Neural cell (in vitro differentiated cells): ENCODE measurements around the gene DHX8. TPM values are rescaled to one million over a fixed set of nuclear protein-coding genes. Genes with fewer than 3 reads are reported as not detected.

Source experiments
- H2AFZ ChIP-seq: fragments of 200-600, 300-800 bp; sonication (generic), shearing (Covaris generic); 2 replicates; pipeline ENCODE4 v1.6.0; 2014; ENCODE audit warnings: low read depth, mild to moderate bottlenecking, antibody characterized with exemption, low read length, moderate library complexity
- H3F3A ChIP-seq: fragments of 200-600 bp; shearing (Covaris generic); 2 replicates; pipeline ENCODE4 v1.6.1; 2016; ENCODE audit warnings: mild to moderate bottlenecking, moderate library complexity, mixed read lengths, antibody characterized with exemption, low read length; ENCODE audit not compliant: insufficient read depth, poor library complexity, severe bottlenecking
- H3K27ac ChIP-seq: fragments of 200-600, 300-800 bp; sonication (generic), shearing (Covaris generic); 2 replicates; pipeline ENCODE4 v1.5.1; 2014; ENCODE audit warnings: mild to moderate bottlenecking, low read length, moderate library complexity
- H3K27me3 ChIP-seq: fragments of 300-800, 200-600 bp; sonication (generic), shearing (Covaris generic); 2 replicates; pipeline ENCODE4 v1.6.0; 2014; ENCODE audit warnings: mild to moderate bottlenecking, low read depth, low read length, moderate library complexity; ENCODE audit not compliant: insufficient read depth
- H3K36me3 ChIP-seq: fragments of 300-800, 200-600 bp; sonication (generic), shearing (Covaris generic); 2 replicates; pipeline ENCODE4 v1.5.1; 2014; ENCODE audit warnings: mild to moderate bottlenecking, antibody characterized with exemption, low read length, moderate library complexity; ENCODE audit not compliant: insufficient read depth
- H3K4me2 ChIP-seq: fragments of 300-800, 200-600 bp; sonication (generic), shearing (Covaris generic); 2 replicates; pipeline ENCODE4 v1.6.0; 2014; ENCODE audit warnings: mild to moderate bottlenecking, low read length
- H3K4me3 ChIP-seq: fragments of 300-800, 200-600 bp; sonication (generic), shearing (Covaris generic); 2 replicates; pipeline ENCODE4 v1.5.1; 2014; ENCODE audit warnings: mild to moderate bottlenecking, low read length, moderate library complexity
- H3K79me2 ChIP-seq: fragments of 200-600 bp; shearing (Covaris generic); replicated peaks from 2 replicates; pipeline ENCODE4 v1.6.0; 2014; ENCODE audit warnings: mild to moderate bottlenecking, low read length, moderate library complexity; ENCODE audit not compliant: insufficient read depth
- H3K9ac ChIP-seq: fragments of 300-800, 200-600 bp; sonication (generic), shearing (Covaris generic); 2 replicates; pipeline ENCODE4 v1.6.1; 2016; ENCODE audit warnings: mild to moderate bottlenecking, low read length, mixed read lengths
- H3K9me2 ChIP-seq: fragments of 200-600 bp; shearing (Covaris generic); 2 replicates; pipeline ENCODE4 v1.6.1; 2016; ENCODE audit warnings: mild to moderate bottlenecking, low read length, mixed read lengths; ENCODE audit not compliant: insufficient read depth
- H3K9me3 ChIP-seq: fragments of 200-600, 300-800 bp; sonication (generic), shearing (Covaris generic); 2 replicates; pipeline ENCODE4 v1.6.1; 2016; ENCODE audit warnings: mild to moderate bottlenecking, mixed run types, low read length, moderate library complexity, mixed read lengths
- H4K20me1 ChIP-seq: fragments of 200-600 bp; shearing (Covaris generic); 2 replicates; pipeline ENCODE4 v1.6.1; 2016; ENCODE audit warnings: mild to moderate bottlenecking, mixed run types; ENCODE audit not compliant: insufficient read depth
- EP300 ChIP-seq: fragments of 450-650 bp; conservative IDR thresholded peaks from 2 replicates; pipeline ENCODE4 v1.6.1; 2014; ENCODE audit warnings: antibody characterized with exemption, mild to moderate bottlenecking, moderate library complexity; ENCODE audit not compliant: poor library complexity, severe bottlenecking
- EZH2 ChIP-seq: fragments of 200-600, 300-800 bp; shearing (Covaris generic), sonication (generic); IDR thresholded peaks from 2 replicates; pipeline ENCODE4 v1.6.1; 2014; ENCODE audit warnings: antibody characterized with exemption, low read length, borderline replicate concordance, mild to moderate bottlenecking; ENCODE audit not compliant: insufficient read depth, poor library complexity, severe bottlenecking
- MXI1 ChIP-seq: fragments of 450-650 bp; conservative IDR thresholded peaks from 2 replicates; pipeline ENCODE4 v1.6.1; 2014; ENCODE audit warnings: antibody characterized with exemption, mild to moderate bottlenecking; ENCODE audit not compliant: poor library complexity, severe bottlenecking
- POLR2AphosphoS5 ChIP-seq: IDR thresholded peaks from 2 replicates; pipeline ENCODE4 v1.6.1; 2012
- RAD21 ChIP-seq: fragments of 450-650 bp; conservative IDR thresholded peaks from 2 replicates; pipeline ENCODE4 v1.6.1; 2014; ENCODE audit warnings: antibody characterized with exemption, mild to moderate bottlenecking, moderate library complexity
- SMC3 ChIP-seq: fragments of 450-650 bp; conservative IDR thresholded peaks from 2 replicates; pipeline ENCODE4 v1.6.1; 2014; ENCODE audit warnings: antibody characterized with exemption, mild to moderate bottlenecking, moderate library complexity; ENCODE audit not compliant: poor library complexity
- TAF1 ChIP-seq: IDR thresholded peaks from 2 replicates; pipeline ENCODE4 v1.6.1; 2012; ENCODE audit warnings: low read depth
- polyA plus RNA-seq: library from polyadenylated mRNA; depleted of rRNA; stranded (reverse); fragments of >200 nt; gene quantifications from 2 replicates; pipeline ENCODE4 v1.2.3, GENCODE V29; 2014
- TF ChIP-seq, protein P1 (sequence below): fragments of 450-650 bp; IDR thresholded peaks from 2 replicates; pipeline ENCODE4 v1.5.1; 2014; ENCODE audit warnings: antibody characterized with exemption, mild to moderate bottlenecking, moderate library complexity; ENCODE audit not compliant: poor library complexity, severe bottlenecking
- TF ChIP-seq, protein P2 (sequence below): IDR thresholded peaks from 2 replicates; pipeline ENCODE4 v1.6.1; 2012; ENCODE audit warnings: borderline replicate concordance

Gene DHX8
- polyA plus RNA-seq, 1 donor from 2014 or later = 19.4 TPM

DNA sequence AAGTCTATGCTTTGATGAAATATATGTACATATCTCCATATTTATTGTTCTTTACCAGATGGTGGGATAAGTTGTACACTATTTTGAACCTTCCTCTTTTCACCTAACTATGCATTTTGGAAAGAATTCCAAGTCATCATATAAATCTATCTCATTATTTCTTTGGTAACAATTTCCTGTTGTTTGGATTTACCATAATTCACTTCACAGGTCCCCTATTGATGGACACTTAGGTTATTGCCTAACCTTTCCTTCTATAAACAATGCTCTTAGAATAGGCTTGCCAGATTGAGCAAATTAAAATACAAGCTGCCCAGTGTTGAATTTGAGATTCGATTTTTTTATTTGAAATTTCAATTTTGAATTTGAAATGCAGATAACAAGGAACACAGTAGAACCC is 28.9 kb upstream of the DHX8 start:
- H3K4me2 ChIP-seq = no peak overlapping the region
- H3K36me3 ChIP-seq = no peaks in the 10 kb centered on the region
- H3K9me2 ChIP-seq = no peaks in the 10 kb centered on the region
- TF ChIP-seq, protein P1, sequence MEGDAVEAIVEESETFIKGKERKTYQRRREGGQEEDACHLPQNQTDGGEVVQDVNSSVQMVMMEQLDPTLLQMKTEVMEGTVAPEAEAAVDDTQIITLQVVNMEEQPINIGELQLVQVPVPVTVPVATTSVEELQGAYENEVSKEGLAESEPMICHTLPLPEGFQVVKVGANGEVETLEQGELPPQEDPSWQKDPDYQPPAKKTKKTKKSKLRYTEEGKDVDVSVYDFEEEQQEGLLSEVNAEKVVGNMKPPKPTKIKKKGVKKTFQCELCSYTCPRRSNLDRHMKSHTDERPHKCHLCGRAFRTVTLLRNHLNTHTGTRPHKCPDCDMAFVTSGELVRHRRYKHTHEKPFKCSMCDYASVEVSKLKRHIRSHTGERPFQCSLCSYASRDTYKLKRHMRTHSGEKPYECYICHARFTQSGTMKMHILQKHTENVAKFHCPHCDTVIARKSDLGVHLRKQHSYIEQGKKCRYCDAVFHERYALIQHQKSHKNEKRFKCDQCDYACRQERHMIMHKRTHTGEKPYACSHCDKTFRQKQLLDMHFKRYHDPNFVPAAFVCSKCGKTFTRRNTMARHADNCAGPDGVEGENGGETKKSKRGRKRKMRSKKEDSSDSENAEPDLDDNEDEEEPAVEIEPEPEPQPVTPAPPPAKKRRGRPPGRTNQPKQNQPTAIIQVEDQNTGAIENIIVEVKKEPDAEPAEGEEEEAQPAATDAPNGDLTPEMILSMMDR = no peak
- TF ChIP-seq POLR2AphosphoS5 (no peak), EZH2 (no peak), SMC3 (no peak), MXI1 (no peak), TAF1 (no peak), RAD21 (no peak), EP300 (no peak)
- TF ChIP-seq, protein P2, sequence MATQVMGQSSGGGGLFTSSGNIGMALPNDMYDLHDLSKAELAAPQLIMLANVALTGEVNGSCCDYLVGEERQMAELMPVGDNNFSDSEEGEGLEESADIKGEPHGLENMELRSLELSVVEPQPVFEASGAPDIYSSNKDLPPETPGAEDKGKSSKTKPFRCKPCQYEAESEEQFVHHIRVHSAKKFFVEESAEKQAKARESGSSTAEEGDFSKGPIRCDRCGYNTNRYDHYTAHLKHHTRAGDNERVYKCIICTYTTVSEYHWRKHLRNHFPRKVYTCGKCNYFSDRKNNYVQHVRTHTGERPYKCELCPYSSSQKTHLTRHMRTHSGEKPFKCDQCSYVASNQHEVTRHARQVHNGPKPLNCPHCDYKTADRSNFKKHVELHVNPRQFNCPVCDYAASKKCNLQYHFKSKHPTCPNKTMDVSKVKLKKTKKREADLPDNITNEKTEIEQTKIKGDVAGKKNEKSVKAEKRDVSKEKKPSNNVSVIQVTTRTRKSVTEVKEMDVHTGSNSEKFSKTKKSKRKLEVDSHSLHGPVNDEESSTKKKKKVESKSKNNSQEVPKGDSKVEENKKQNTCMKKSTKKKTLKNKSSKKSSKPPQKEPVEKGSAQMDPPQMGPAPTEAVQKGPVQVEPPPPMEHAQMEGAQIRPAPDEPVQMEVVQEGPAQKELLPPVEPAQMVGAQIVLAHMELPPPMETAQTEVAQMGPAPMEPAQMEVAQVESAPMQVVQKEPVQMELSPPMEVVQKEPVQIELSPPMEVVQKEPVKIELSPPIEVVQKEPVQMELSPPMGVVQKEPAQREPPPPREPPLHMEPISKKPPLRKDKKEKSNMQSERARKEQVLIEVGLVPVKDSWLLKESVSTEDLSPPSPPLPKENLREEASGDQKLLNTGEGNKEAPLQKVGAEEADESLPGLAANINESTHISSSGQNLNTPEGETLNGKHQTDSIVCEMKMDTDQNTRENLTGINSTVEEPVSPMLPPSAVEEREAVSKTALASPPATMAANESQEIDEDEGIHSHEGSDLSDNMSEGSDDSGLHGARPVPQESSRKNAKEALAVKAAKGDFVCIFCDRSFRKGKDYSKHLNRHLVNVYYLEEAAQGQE = no peak
- no peaks in the 10 kb centered on the region for H4K20me1 ChIP-seq
- H3K9ac ChIP-seq = no peak overlapping the region
- no peak overlapping the region for H3K27ac ChIP-seq
- H3K27me3 ChIP-seq = no peaks in the 10 kb centered on the region
- H3K9me3 ChIP-seq = no peaks in the 10 kb centered on the region
- H2AFZ ChIP-seq = no peak overlapping the region
- H3K4me3 ChIP-seq = no peak overlapping the region
- no peaks in the 10 kb centered on the region for H3F3A ChIP-seq
- no peaks in the 10 kb centered on the region for H3K79me2 ChIP-seq

DNA sequence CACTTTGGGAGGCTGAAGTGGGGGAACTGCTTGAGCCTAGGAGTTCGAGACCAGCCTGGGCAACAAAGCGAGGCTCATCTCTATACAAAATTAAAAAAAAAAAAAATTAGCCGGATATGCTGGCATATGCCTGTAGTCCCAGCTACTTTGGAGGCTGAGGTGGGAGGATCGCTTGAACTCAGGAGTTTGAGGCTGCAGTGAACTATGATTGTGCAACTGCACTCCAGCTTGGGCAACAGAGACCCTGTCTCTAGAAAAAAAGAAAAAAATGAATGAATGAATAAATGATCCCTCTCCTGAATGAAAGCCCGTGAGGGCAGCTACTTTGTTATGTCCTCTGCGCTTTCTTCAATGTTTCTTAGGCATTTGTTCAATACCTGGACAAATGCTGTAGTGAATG is 27.7 kb upstream of the DHX8 start:
- H3K79me2 ChIP-seq = no peaks in the 10 kb centered on the region
- no peaks in the 10 kb centered on the region for H3K9me3 ChIP-seq
- no peak overlapping the region for H3K27ac ChIP-seq
- H3K36me3 ChIP-seq = no peaks in the 10 kb centered on the region
- no peaks in the 10 kb centered on the region for H4K20me1 ChIP-seq
- H3K4me2 ChIP-seq = no peak overlapping the region
- H3K4me3 ChIP-seq = no peak overlapping the region
- H3K27me3 ChIP-seq = no peaks in the 10 kb centered on the region
- no peaks in the 10 kb centered on the region for H3K9me2 ChIP-seq
- H3K9ac ChIP-seq = no peak overlapping the region
- H3F3A ChIP-seq = no peaks in the 10 kb centered on the region
- no peak overlapping the region for H2AFZ ChIP-seq
- no peak for TF ChIP-seq RAD21
- TF ChIP-seq SMC3 = no peak
- TF ChIP-seq MXI1 = no peak
- TF ChIP-seq, protein P2 = no peak
- TF ChIP-seq, protein P1 = no peak
- no peak for TF ChIP-seq EZH2
- TF ChIP-seq EP300 = no peak
- no peak for TF ChIP-seq TAF1
- no peak for TF ChIP-seq POLR2AphosphoS5
